GM04503 (cell line): ENCODE measurements around the gene XYLT2.
"Not testable (repeated sequence)": the region's sequence is repeated elsewhere in the genome, so short reads cannot be mapped to it uniquely, and the experiment has no call there.

Experiments used
- DNase-seq: peaks from one replicate; pipeline ENCODE4 v3.0.0-alpha.2; 2012; ENCODE audit warnings: low read depth

XYLT2 gene

DNA sequence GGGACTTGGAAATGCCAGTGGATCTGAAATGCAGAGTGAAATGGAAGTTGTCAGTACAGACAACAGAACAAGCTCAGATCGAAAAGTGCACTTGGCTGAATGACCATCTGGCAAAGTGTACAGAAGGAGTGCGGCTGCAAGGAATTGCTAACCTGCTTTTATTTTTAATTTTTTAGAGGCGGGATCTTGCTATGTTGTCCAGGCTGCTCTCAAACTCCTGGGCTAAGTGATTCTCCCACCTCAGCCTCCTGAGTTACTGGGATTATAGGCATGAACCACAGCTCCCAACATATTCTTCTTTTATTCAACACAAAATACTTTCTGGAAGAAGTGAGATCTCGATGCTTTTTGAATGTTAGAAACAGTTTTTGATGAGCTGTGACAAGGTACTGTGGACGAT lies 47.8 kb downstream of the XYLT2 start:
- no peak for DNase-seq

DNA sequence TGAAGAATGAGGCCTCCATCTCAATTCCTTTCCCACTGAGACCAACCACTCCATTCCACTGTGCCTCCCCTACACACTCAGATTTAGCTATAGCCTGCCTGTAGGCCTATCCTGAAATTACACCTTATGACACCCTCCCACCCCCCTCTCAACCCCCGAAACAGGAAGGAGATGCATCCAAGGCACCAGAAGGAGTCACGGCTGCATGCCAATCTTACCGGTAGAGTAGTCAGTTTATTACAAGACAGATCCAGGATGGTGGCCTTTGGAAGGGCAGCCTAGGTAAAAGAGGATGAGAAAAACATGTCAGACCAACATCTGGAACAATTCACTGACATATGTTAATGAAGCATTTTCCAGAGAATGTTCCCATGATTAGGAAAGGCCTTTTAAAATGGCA lies 48.8 kb downstream of the XYLT2 start:
- no peak for DNase-seq

DNA sequence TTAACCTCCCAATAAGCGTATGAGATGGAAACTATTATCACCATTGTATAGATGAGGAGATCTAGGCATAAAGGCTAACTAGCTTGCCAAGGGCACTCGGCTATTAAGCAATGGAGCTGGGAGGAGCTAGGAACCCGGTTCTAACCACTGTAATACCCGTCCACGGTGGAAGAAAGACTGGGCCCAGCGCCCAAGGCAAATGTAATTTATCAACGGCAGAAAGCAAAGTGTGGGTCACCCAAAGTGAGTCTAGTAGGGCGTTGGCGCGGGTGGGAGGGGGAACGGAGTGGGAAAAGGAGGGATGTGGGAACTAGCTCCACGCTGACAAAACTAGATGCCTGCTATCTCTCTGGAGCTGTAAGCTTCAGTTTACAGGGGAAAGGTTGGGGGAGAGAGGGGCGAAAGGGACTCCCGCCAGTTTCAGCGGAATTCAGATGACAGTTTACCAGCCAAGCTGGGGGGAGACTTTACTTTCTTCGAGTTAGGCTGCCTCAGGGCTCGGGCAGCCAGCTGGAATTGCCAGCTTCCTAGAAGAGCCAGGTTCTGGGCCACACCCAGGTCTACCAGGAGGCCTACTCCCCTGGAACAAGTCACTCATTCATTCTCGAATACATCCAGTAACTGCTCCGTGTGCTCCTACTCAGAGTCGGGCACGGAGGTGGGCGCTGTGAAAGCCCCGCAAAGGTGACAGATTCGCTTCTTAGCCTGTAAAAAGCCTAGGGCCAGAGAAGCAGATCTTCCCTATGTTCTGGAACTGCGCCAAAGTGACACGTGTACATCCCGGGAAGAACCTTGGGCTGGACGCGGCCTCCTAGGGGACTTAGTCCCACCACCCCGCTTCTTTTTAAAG lies 50.6 kb downstream of the XYLT2 start:
- DNase-seq = peak; percentile 43

DNA sequence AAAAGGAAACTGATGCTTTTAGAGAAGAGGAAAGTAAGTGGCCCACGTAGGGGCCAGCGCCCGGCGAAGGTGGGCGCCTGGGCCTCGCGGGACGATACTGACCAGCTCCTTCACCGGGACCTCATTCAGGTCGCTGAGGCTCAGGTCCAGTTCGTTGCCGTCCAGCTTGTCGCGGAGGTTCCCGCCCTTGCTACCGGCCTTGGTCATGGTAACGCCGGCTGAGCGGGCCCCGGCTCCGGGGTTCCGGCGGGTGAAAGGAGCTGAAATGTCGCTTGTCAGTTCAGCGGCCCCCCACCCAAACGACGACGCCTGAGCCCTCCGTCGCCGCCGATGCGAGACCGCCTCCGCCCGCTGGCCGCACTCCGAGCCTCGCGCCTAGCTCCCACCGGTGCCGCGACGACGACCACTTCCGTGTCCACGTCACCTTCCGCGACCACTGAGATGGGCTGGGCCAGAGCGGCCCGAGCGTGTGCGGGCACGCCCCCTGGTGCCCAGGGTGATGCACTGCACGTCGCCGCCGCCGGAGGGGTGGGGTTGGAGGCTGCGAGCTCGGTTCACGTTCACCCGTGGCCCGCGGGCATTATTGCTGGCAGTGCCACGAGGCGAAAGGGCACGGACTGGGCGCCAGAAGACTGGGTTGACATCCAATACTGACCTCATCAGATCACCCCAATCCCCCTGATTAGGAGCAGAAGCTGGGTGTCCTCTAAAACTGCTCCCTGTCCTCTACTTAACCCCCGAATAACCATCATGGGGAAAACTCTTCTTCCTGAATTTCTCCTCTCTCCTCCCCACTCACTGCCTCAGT lies 51.4 kb downstream of the XYLT2 start, which contains the start of gene LRRC59:
TSS of gene LRRC59 (minus strand) at position 413 of the 808 bp plus-strand sequence. CDS start at position 207, 206 bp downstream.
- no peak for DNase-seq

DNA sequence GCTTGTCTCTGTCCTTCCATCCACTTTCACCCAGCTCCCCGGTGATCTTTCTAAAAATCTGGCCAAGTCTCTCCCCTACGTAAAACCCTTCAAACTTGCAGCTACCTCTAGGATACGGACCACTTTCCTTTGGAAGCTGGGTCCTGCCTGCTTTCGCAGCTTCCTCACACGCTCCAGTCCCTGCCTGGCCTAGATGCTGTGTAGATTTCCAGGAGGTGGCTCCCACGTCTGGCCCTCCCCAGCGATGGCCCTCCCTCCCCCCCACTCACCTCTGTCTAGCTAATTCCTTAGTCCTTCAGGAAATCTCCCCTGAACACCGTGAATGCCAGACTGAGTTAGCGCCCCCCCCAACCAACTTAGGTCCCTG lies 52.0 kb downstream of the XYLT2 start:
- DNase-seq = no peak

DNA sequence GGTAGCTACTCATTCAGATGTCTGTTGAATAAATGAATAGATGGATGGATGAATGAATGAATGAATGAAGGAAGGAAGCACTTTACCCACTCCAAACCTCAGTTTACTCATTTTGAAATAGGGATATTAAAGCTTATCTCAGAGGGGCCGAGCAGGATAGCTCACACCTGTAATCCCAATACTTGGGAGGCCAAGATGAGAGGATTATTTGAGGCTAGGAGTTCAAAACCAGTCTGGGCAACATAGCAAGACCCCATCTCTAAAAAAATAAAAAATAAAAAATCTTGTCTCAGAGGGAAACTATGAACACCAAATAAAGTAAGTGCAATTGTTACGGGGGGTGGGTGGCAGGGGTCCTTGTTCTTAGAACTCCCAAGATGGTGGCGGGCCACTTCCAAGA lies 52.7 kb downstream of the XYLT2 start:
- DNase-seq = not testable (repeated sequence)

DNA sequence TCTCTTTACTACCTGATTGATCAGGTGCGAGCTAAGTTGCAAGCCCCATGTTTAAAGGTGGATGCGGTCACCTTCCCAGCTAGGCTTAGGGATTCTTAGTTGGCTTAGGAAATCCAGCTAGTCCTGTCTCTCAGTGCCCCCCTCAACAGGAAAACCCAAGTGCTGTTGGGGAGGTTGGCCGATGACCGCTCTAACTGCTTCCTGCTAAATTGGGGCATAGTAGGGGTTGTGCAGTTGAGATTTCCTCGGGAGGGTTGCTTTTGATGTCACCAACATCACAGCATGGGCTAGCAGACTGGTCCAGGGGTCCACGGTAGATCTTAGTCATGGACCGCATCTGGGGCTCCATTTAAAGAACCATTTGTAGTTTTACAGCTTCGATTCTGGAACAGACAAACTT lies 53.7 kb downstream of the XYLT2 start:
- not testable (repeated sequence) for DNase-seq

DNA sequence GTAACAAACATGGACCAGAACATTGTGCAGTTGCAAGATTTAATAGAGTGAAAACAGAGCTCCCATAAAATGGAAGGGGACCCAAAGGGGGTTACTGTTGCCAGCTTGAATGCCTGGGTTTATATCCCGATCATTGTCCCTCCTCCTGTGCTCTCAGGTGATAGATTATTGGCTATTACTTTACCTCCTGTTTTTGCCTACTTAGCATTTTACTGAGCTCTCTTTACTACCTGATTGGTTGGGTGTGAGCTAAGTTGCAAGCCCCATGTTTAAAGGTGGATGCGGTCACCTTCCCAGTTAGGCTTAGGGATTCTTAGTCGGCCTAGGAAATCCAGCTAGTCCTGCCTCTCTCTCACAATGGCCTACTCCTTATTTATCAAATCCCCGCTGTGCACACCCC lies 59.4 kb downstream of the XYLT2 start:
- not testable (repeated sequence) for DNase-seq

DNA sequence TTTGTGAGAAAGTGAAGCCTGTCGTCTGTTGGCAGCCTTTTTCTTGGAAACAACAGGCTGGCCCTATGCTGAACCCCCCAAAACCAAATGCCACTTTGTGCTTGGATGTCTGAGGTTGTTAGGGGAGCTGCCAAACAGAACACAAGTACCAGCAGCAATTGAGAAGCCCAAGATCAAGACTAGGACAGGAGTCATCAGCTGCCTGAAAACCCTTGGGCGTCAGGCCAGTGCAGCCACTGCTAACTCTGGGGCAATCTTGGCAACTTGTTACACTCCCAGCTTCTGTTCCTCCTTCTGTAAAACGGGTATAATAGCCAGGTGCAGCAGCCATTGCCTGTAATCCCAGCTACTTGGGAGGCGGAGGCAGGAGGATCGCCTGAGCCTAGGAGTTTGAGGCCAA lies 60.7 kb downstream of the XYLT2 start:
- DNase-seq = no peak

DNA sequence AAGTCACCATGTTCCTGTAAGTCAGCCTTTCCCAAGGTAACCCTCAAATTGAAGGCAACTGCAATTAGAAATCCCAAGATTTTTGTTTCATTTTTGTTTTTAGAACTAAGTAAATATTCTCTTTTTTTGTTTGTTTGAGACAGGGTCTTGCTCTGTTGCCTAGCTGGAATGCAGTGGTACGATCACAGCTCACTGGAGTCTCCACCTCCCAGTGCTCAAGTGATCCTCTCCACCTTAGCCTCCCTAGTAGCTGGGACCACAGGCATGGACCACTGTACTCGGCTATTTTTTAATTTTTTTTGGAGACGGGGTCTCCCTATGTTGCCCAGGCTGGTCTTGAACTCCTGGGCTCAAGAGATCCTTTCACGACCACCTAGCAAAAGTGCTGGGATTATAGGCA lies 62.0 kb downstream of the XYLT2 start:
- no peak for DNase-seq
